ENCODE results near the gene ZIC5. TPM values are rescaled to one million over a fixed set of nuclear protein-coding genes. Genes with fewer than 3 reads are reported as not detected.

Gene ZIC5
- total RNA-seq, 1 donor from 2014 or later = 0.27 TPM

- Histone ChIP-seq H3K9me3 (ENCODE audit: insufficient read depth, low read depth, low read length) (peaks cover 4% of the 10 kb centered on the region), H2AFZ (ENCODE audit: low read depth, low read length) (no peak overlapping the region), H3K4me1 (ENCODE audit: insufficient read depth, low read length) (peaks cover 3% of the 10 kb centered on the region), H3K27ac (ENCODE audit: low read depth, low read length) (no peak overlapping the region), H3K4me3 (ENCODE audit: insufficient read depth, low read depth, low read length) (no peak overlapping the region), H3K79me2 (ENCODE audit: insufficient read depth, low read length) (peaks cover under 1% of the 10 kb centered on the region), H3K27me3 (ENCODE audit: insufficient read depth, low read length) (peaks cover 80% of the 10 kb centered on the region), H4K20me1 (ENCODE audit: insufficient read depth, low read length) (no peaks in the 10 kb centered on the region), H3K4me2 (ENCODE audit: low read length) (no peak overlapping the region), H3K36me3 (ENCODE audit: insufficient read depth, low read length) (no peaks in the 10 kb centered on the region), H3K9ac (ENCODE audit: low read length) (no peak overlapping the region)
- TF ChIP-seq CTCF (IDR thresholded peaks at IDR 0.05; ENCODE audit: insufficient read depth, low read depth, low read length) (no peak), EZH2 (IDR thresholded peaks at IDR 0.05; ENCODE audit: insufficient read depth, low read length) (peak; percentile 35)
- H3K4me1 Mint-ChIP-seq (ENCODE audit: low read depth, unreplicated experiment) = no peaks in the 10 kb centered on the region
- H3K9me3 Mint-ChIP-seq (ENCODE audit: unreplicated experiment) = peaks cover 22% of the 10 kb centered on the region
- no peak overlapping the region for H3K27ac Mint-ChIP-seq (ENCODE audit: unreplicated experiment)
- peaks cover 3% of the 10 kb centered on the region for H3K36me3 Mint-ChIP-seq (ENCODE audit: low read depth, unreplicated experiment)
- FAIRE-seq (no peak), DNase-seq (ENCODE audit: low read depth) (no peak)
- H3K27me3 Mint-ChIP-seq (ENCODE audit: low read depth, unreplicated experiment) = peaks cover 75% of the 10 kb centered on the region
- no peak overlapping the region for H3K4me3 Mint-ChIP-seq (ENCODE audit: unreplicated experiment)
Measured at GRCh38 chr13:99974939-99975561, 3.5 kb upstream of the ZIC5 start.

- Mint-ChIP-seq H3K27me3 (ENCODE audit: low read depth, unreplicated experiment) (peaks cover 78% of the 10 kb centered on the region), H3K9me3 (ENCODE audit: unreplicated experiment) (peaks cover 22% of the 10 kb centered on the region), H3K27ac (ENCODE audit: unreplicated experiment) (no peak overlapping the region), H3K4me1 (ENCODE audit: low read depth, unreplicated experiment) (no peaks in the 10 kb centered on the region), H3K4me3 (ENCODE audit: unreplicated experiment) (no peak overlapping the region), H3K36me3 (ENCODE audit: low read depth, unreplicated experiment) (peaks cover 3% of the 10 kb centered on the region)
- H3K9me3 ChIP-seq (ENCODE audit: insufficient read depth, low read depth, low read length) = peaks cover 4% of the 10 kb centered on the region
- H3K36me3 ChIP-seq (ENCODE audit: insufficient read depth, low read length) = no peaks in the 10 kb centered on the region
- peaks cover 77% of the 10 kb centered on the region for H3K27me3 ChIP-seq (ENCODE audit: insufficient read depth, low read length)
- no peak overlapping the region for H3K4me2 ChIP-seq (ENCODE audit: low read length)
- H3K4me3 ChIP-seq (ENCODE audit: insufficient read depth, low read depth, low read length) = no peak overlapping the region
- H2AFZ ChIP-seq (ENCODE audit: low read depth, low read length) = no peak overlapping the region
- FAIRE-seq = no peak
- no peak overlapping the region for H3K9ac ChIP-seq (ENCODE audit: low read length)
- H3K79me2 ChIP-seq (ENCODE audit: insufficient read depth, low read length) = peaks cover 7% of the 10 kb centered on the region
- H3K27ac ChIP-seq (ENCODE audit: low read depth, low read length) = no peak overlapping the region
- TF ChIP-seq EZH2 (IDR thresholded peaks at IDR 0.05; ENCODE audit: insufficient read depth, low read length) (no peak), CTCF (IDR thresholded peaks at IDR 0.05; ENCODE audit: insufficient read depth, low read depth, low read length) (no peak)
- no peaks in the 10 kb centered on the region for H4K20me1 ChIP-seq (ENCODE audit: insufficient read depth, low read length)
- H3K4me1 ChIP-seq (ENCODE audit: insufficient read depth, low read length) = no peaks in the 10 kb centered on the region
- no peak for DNase-seq (ENCODE audit: low read depth)
Measured at GRCh38 chr13:99974296-99974938, 2.9 kb upstream of the ZIC5 start.

GRCh38 chr13:99973808-99974185 is 2.2 kb upstream of the ZIC5 start:
- Mint-ChIP-seq H3K4me3 (ENCODE audit: unreplicated experiment) (no peak overlapping the region), H3K36me3 (ENCODE audit: low read depth, unreplicated experiment) (peaks cover 3% of the 10 kb centered on the region), H3K27ac (ENCODE audit: unreplicated experiment) (no peak overlapping the region), H3K4me1 (ENCODE audit: low read depth, unreplicated experiment) (no peaks in the 10 kb centered on the region), H3K9me3 (ENCODE audit: unreplicated experiment) (peaks cover 26% of the 10 kb centered on the region), H3K27me3 (ENCODE audit: low read depth, unreplicated experiment) (peaks cover 79% of the 10 kb centered on the region)
- Histone ChIP-seq H3K9ac (ENCODE audit: low read length) (no peak overlapping the region), H3K27ac (ENCODE audit: low read depth, low read length) (no peak overlapping the region), H3K4me3 (ENCODE audit: insufficient read depth, low read depth, low read length) (no peak overlapping the region), H4K20me1 (ENCODE audit: insufficient read depth, low read length) (no peaks in the 10 kb centered on the region), H3K4me2 (ENCODE audit: low read length) (no peak overlapping the region), H2AFZ (ENCODE audit: low read depth, low read length) (no peak overlapping the region), H3K27me3 (ENCODE audit: insufficient read depth, low read length) (peaks cover 76% of the 10 kb centered on the region), H3K79me2 (ENCODE audit: insufficient read depth, low read length) (peaks cover 13% of the 10 kb centered on the region), H3K36me3 (ENCODE audit: insufficient read depth, low read length) (no peaks in the 10 kb centered on the region), H3K9me3 (ENCODE audit: insufficient read depth, low read depth, low read length) (peaks cover 4% of the 10 kb centered on the region), H3K4me1 (ENCODE audit: insufficient read depth, low read length) (peaks cover 5% of the 10 kb centered on the region)
- DNase-seq (ENCODE audit: low read depth) = no peak
- TF ChIP-seq CTCF (IDR thresholded peaks at IDR 0.05; ENCODE audit: insufficient read depth, low read depth, low read length) = no peak
- no peak for TF ChIP-seq EZH2 (IDR thresholded peaks at IDR 0.05; ENCODE audit: insufficient read depth, low read length)
- FAIRE-seq = no peak
